Vagina (tissue), 2 donors: ENCODE measurements around the gene ATP6V0A1. TPM values are rescaled to one million over a fixed set of nuclear protein-coding genes. Genes with fewer than 3 reads are reported as not detected.

Experiments used
- DNase-seq, 2 donors: peaks; one replicate each; pipeline ENCODE4 v3.0.0-alpha.2; 2017; ENCODE audit errors: extremely low spot score in 2 of 2
- H3K27ac ChIP-seq: fragments of 200-600 bp; sonication (generic); one replicate; pipeline ENCODE4 v1.5.1; 2019
- H3K27me3 ChIP-seq: fragments of 200-600 bp; sonication (generic); one replicate; pipeline ENCODE4 v1.5.1; 2019
- H3K36me3 ChIP-seq, 2 donors: fragments of 200-600 bp; sonication (generic); one replicate each; pipeline ENCODE4 v1.5.1; 2017 to 2019
- H3K4me1 ChIP-seq: fragments of 200-600 bp; sonication (generic); one replicate; pipeline ENCODE4 v1.5.1; 2019
- H3K4me3 ChIP-seq, 2 donors: fragments of 200-600 bp; sonication (generic); 1 replicate in 1 of 2; 2 replicates in 1 of 2; pipeline ENCODE4 v1.5.1; 2016 to 2019
- H3K9me3 ChIP-seq: fragments of 200-600 bp; sonication (generic); one replicate; pipeline ENCODE4 v1.5.1; 2019
- POLR2A ChIP-seq, 2 donors: fragments of 450-650 bp; IDR thresholded peaks; one replicate each; pipeline ENCODE4 v1.6.1; 2017; ENCODE audit warnings: antibody characterized with exemption in 2 of 2, mild to moderate bottlenecking in 2 of 2, moderate library complexity in 2 of 2
- POLR2AphosphoS5 ChIP-seq, 2 donors: sonication (generic); formaldehyde crosslinking; IDR thresholded peaks; one replicate each; pipeline ENCODE4 v1.9.0; 2017; ENCODE audit warnings: antibody characterized with exemption in 2 of 2, mild to moderate bottlenecking in 2 of 2, low read depth in 1 of 2; ENCODE audit not compliant: insufficient read depth in 1 of 2
- intact Hi-C: fragments of 100-400 bp; cut with DNase I; formaldehyde crosslinking; loops from one replicate; pipeline ENCODE4 v1.15.1; 2023
- total RNA-seq: library from RNA; depleted of rRNA; stranded (reverse); fragments of >200 nt; gene quantifications from one replicate; pipeline ENCODE4 v1.2.3, GENCODE V29; 2016
- TF ChIP-seq, protein P1 (sequence below), 3 experiments: fragments of 450-650 bp in 2 of 3; fragments of 200-600 bp in 1 of 3; sonication (generic) in 1 of 3; IDR thresholded peaks; one replicate each; pipeline ENCODE4 v1.5.1; 2017 to 2019; ENCODE audit warnings: antibody characterized with exemption in 3 of 3, mild to moderate bottlenecking in 2 of 3, moderate library complexity in 2 of 3

The ATP6V0A1 gene
- total RNA-seq, 1 donor from 2014 or later: 72.4 TPM

DNA sequence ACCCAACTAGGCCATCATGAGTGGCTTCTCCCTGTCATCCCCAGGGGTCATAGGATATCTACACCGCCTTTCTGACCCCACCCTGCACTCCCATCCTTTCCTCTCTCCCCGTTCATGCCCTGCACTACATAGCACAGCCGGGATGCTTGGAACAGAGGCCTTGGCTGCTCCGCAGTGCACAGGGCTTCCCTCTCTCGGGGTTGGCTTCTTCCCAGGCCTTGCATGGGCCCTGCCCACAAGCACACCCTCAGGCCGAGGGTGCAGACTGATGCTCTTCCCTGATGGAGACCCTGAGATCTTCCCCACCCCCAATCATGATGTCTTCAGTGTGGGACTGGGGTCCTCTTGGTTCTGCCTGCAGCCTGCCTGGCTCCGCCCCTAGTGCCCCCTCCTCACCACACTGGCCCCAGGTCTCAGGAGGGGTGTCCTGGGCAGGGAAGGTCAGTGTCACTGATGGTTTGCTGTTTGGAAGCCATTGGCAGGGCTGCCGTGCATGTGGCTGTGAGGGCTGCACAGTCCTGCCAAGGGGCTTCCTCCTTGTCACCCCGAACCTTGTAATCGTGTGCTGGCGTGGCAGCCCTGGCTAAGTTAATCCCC, 63.1 kb downstream of the ATP6V0A1 start:
- H3K36me3 ChIP-seq: peaks cover 0 to 3% of the 10 kb centered on the region in 2 donors
- H3K9me3 ChIP-seq: no peaks in the 10 kb centered on the region
- no peaks in the 10 kb centered on the region for H3K27me3 ChIP-seq
- DNase-seq: peak in 1 of 2 donors; percentile 85
- peaks cover 77% of the 10 kb centered on the region for H3K4me1 ChIP-seq
- no peak overlapping the region for H3K4me3 ChIP-seq
- intact Hi-C loops: loop anchor here (5.0 kb wide), 1 partner anchor 99 kb away; the partner anchor contains the start of gene CAVIN1
- TF ChIP-seq POLR2AphosphoS5 (IDR thresholded peaks at IDR 0.05; ENCODE audit: insufficient read depth in 1 of 2, low read depth in 1 of 2) (no peak), POLR2A (IDR thresholded peaks at IDR 0.05) (no peak)
- TF ChIP-seq, protein P1, sequence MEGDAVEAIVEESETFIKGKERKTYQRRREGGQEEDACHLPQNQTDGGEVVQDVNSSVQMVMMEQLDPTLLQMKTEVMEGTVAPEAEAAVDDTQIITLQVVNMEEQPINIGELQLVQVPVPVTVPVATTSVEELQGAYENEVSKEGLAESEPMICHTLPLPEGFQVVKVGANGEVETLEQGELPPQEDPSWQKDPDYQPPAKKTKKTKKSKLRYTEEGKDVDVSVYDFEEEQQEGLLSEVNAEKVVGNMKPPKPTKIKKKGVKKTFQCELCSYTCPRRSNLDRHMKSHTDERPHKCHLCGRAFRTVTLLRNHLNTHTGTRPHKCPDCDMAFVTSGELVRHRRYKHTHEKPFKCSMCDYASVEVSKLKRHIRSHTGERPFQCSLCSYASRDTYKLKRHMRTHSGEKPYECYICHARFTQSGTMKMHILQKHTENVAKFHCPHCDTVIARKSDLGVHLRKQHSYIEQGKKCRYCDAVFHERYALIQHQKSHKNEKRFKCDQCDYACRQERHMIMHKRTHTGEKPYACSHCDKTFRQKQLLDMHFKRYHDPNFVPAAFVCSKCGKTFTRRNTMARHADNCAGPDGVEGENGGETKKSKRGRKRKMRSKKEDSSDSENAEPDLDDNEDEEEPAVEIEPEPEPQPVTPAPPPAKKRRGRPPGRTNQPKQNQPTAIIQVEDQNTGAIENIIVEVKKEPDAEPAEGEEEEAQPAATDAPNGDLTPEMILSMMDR (IDR thresholded peaks at IDR 0.05): no peak
- peak overlapping the region; percentile 95 for H3K27ac ChIP-seq

DNA sequence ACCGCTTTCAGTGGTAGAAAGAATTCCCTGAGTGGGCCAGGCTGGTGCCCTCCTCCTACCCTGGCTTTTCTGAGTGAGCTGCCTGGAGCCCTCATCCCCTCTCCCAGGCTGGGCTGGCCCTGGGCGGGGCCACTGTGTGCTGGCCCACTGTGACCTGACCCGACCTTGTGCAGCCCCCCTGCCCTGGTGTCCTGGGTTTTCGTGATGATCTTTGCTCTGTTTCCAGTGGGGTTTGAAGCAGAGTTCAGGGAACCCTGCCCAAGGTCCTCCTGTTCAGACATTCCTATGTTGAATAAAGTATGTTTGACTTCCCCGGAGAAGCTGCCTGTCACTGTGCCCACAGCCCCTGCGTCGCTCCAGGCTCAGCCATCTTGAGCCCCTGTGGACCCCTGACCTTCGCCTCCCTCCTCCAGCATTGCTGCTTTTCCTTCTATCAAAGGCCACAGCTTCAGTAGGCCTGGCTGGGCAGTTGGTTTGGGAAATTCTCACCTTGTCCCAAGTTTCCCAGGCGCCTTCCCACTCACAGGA, 63.6 kb downstream of the ATP6V0A1 start:
- DNase-seq: peak in 1 of 2 donors; percentile 84
- intact Hi-C loops: loop anchor here (5.0 kb wide), 1 partner anchor 100 kb away; the partner anchor contains the start of gene CAVIN1
- no peak for TF ChIP-seq POLR2A (IDR thresholded peaks at IDR 0.05)
- Histone ChIP-seq H3K4me3 (no peak overlapping the region), H3K36me3 (no peaks in the 10 kb centered on the region), H3K4me1 (peaks cover 77% of the 10 kb centered on the region), H3K27me3 (no peaks in the 10 kb centered on the region), H3K9me3 (no peaks in the 10 kb centered on the region), H3K27ac (peak overlapping the region; percentile 95)

DNA sequence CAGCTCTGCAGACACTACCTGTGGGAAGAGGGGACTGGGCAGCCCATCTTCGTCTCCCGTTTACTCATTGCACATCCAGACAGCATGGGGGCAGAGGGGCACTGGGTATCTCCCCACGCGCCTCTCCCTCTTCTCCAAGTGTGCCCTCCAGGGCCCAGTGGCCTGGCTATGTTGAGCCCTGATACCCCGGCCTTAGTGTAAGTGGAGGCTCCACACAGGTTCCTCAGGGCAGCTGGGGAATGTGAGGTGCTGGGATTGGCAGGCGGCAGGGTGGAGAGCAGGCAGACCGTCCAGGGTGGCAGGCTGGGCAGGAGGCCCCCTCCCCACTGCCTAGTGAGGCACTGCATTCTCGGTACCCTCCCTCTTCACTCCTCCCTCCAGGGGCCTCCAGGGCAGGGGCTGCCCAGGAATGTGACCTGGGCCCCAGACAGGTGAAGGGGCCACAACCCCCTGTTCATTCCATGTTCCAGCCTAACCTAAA, 64.2 kb downstream of the ATP6V0A1 start:
- Histone ChIP-seq H3K4me3 (no peak overlapping the region), H3K4me1 (peaks cover 73% of the 10 kb centered on the region), H3K27me3 (no peaks in the 10 kb centered on the region), H3K9me3 (no peaks in the 10 kb centered on the region), H3K27ac (peak overlapping the region; percentile 95), H3K36me3 (no peaks in the 10 kb centered on the region)
- TF ChIP-seq POLR2AphosphoS5 (IDR thresholded peaks at IDR 0.05; ENCODE audit: insufficient read depth in 1 of 2, low read depth in 1 of 2) (no peak), POLR2A (IDR thresholded peaks at IDR 0.05) (no peak)
- TF ChIP-seq, protein P1 (IDR thresholded peaks at IDR 0.05): no peak
- intact Hi-C loops: loop anchor here (5.0 kb wide), 1 partner anchor 101 kb away; the partner anchor contains the start of gene CAVIN1
- DNase-seq: peak in 1 of 2 donors; percentile 80

DNA sequence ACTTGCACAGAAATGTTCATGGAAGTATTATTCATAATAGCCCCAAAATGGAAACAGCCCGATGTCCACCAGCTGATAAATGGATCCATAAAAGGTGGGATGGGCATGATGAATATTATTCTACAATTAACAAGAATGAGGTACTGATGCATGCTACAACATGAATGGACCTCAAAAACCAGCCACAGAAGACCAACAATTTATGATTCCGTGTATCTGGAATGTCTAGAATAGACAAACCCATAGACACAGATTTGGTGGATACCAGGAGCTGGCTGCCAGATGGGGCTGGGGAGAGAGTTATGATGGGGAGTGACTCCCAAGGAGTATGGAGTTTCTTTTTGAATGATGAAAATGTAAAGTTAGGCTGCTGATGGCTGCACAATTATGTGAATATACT, 66.5 kb downstream of the ATP6V0A1 start:
- Histone ChIP-seq H3K4me3 (no peak overlapping the region), H3K27ac (peak overlapping the region; percentile 18), H3K36me3 (no peaks in the 10 kb centered on the region), H3K27me3 (no peaks in the 10 kb centered on the region), H3K4me1 (peaks cover 61% of the 10 kb centered on the region), H3K9me3 (no peaks in the 10 kb centered on the region)
- TF ChIP-seq POLR2AphosphoS5 (IDR thresholded peaks at IDR 0.05; ENCODE audit: insufficient read depth in 1 of 2, low read depth in 1 of 2) (no peak), POLR2A (IDR thresholded peaks at IDR 0.05) (no peak)
- TF ChIP-seq, protein P1 (IDR thresholded peaks at IDR 0.05): no peak
- DNase-seq: no peak
- intact Hi-C loops: no loop called here

DNA sequence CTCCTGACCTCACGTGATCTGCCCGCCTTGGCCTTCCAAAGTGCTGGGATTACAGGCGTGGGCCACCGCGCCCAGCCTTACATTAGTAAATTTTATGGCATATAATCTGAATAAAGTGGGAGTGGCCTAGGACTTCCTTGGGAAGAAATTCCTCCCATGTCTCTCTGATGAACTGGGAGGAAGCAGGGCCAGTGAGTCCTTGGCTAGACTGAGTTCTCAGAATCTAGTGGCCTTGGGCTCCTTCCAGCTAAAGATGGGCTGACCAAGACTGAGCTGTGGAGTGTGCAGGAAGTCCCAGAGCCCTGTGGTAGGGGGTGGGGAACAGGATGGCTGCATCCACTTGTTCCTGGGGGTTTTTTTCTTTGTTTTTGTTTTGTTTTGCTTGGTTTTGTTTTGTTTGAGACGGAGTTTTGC, 67.4 kb downstream of the ATP6V0A1 start:
- no peak for DNase-seq
- Histone ChIP-seq H3K9me3 (no peaks in the 10 kb centered on the region), H3K4me3 (no peak overlapping the region), H3K27ac (peak overlapping the region; percentile 18), H3K4me1 (peaks cover 58% of the 10 kb centered on the region), H3K27me3 (no peaks in the 10 kb centered on the region), H3K36me3 (no peaks in the 10 kb centered on the region)
- TF ChIP-seq, protein P1 (IDR thresholded peaks at IDR 0.05): no peak
- TF ChIP-seq POLR2A (IDR thresholded peaks at IDR 0.05) (no peak), POLR2AphosphoS5 (IDR thresholded peaks at IDR 0.05; ENCODE audit: insufficient read depth in 1 of 2, low read depth in 1 of 2) (no peak)
- intact Hi-C loops: no loop called here
